PC-9 (cell line): Measurements from ENCODE around the gene FHAD1. TPM values are rescaled to one million over a fixed set of nuclear protein-coding genes. Genes with fewer than 3 reads are reported as not detected.

Source experiments
- BruUV-seq: library from RNA; stranded (reverse); fragments of 400-500 nt; replicated peaks from 2 replicates; lab custom pipeline; 2021; lab: Mats Ljungman, UMichigan
- CTCF ChIA-PET: fragments of 300-600 bp; sonication (Branson Sonifier 250); formaldehyde crosslinking; loops from one replicate; lab custom pipeline; 2022; ENCODE audit warnings: antibody characterized with exemption; lab: Charles Lee
- POLR2A ChIA-PET: fragments of 300-600 bp; sonication (Branson Sonifier 250); formaldehyde crosslinking; loops from one replicate; lab custom pipeline; 2022; ENCODE audit warnings: antibody characterized with exemption; ENCODE audit not compliant: unreplicated experiment; lab: Charles Lee
- DNase-seq, 2 experiments: peaks; one replicate each; pipeline versions ENCODE4 v3.0.0 to v3.0.0-alpha.2; 2015 to 2022; ENCODE audit warnings: mixed read lengths in 1 of 2
- H2AFZ ChIP-seq: fragments of 200-600 bp; sonication (generic); 2 replicates; pipeline ENCODE4 v1.8.1; 2017; ENCODE audit warnings: antibody characterized with exemption
- H3F3A ChIP-seq: fragments of 200-600 bp; sonication (generic); 2 replicates; pipeline ENCODE4 v1.8.1; 2017; ENCODE audit warnings: antibody characterized with exemption, mild to moderate bottlenecking, low read depth; ENCODE audit not compliant: insufficient read depth
- H3K27ac ChIP-seq: fragments of 200-600 bp; sonication (generic); 2 replicates; pipeline ENCODE4 v1.6.1; 2016; ENCODE audit warnings: mixed run types
- H3K27me3 ChIP-seq: fragments of 200-600 bp; sonication (generic); 2 replicates; pipeline ENCODE4 v1.6.1; 2016; ENCODE audit warnings: low read depth, mixed run types; ENCODE audit not compliant: insufficient read depth
- H3K36me3 ChIP-seq: fragments of 200-600 bp; sonication (generic); 2 replicates; pipeline ENCODE4 v1.6.1; 2016; ENCODE audit warnings: low read depth, mixed run types
- H3K4me1 ChIP-seq: fragments of 200-600 bp; sonication (generic); replicated peaks from 2 replicates; pipeline ENCODE4 v1.6.1; 2016; ENCODE audit warnings: mixed run types; ENCODE audit not compliant: insufficient read depth
- H3K4me2 ChIP-seq: fragments of 200-600 bp; sonication (generic); 2 replicates; pipeline ENCODE4 v1.6.1; 2017; ENCODE audit warnings: mixed run types
- H3K4me3 ChIP-seq: fragments of 200-600 bp; sonication (generic); 2 replicates; pipeline ENCODE4 v1.6.1; 2016; ENCODE audit warnings: mixed run types
- H3K79me2 ChIP-seq: fragments of 200-600 bp; sonication (generic); 2 replicates; pipeline ENCODE4 v1.6.1; 2017; ENCODE audit warnings: low read depth, mixed run types
- H3K9me2 ChIP-seq: fragments of 200-600 bp; sonication (generic); 2 replicates; pipeline ENCODE4 v1.8.1; 2017; ENCODE audit warnings: mild to moderate bottlenecking; ENCODE audit not compliant: insufficient read depth
- H3K9me3 ChIP-seq: fragments of 200-600 bp; sonication (generic); 2 replicates; pipeline ENCODE4 v1.8.1; 2016; ENCODE audit warnings: low read depth; ENCODE audit not compliant: insufficient read depth
- H4K20me1 ChIP-seq: fragments of 200-600 bp; sonication (generic); 2 replicates; pipeline ENCODE4 v1.8.1; 2017; ENCODE audit not compliant: insufficient read depth
- CTCF ChIP-seq: fragments of 200-600 bp; sonication (generic); conservative IDR thresholded peaks from 2 replicates; pipeline ENCODE4 v1.6.1; 2017; ENCODE audit warnings: mixed run types, antibody characterized with exemption, mild to moderate bottlenecking, moderate library complexity
- EZH2 ChIP-seq: fragments of 200-600 bp; sonication (generic); IDR thresholded peaks from 2 replicates; pipeline ENCODE4 v1.8.0; 2017; ENCODE audit warnings: antibody characterized with exemption, low read depth
- intact Hi-C: fragments of 100-400 bp; cut with micrococcal nuclease; formaldehyde crosslinking; loops from one replicate; pipeline ENCODE4 v1.10.0; 2022; ENCODE audit not compliant: unreplicated experiment
- total RNA-seq: library from RNA; stranded (reverse); gene quantifications from 2 replicates; pipeline ENCODE4 v1.2.3, GENCODE V29; 2021

FHAD1 gene
- total RNA-seq, 1 experiment from 2014 or later, result 6.9 TPM

- ChIA-PET CTCF (no interaction called here), POLR2A (interaction anchor here (0.6 kb wide), 1 partner anchor 81 kb away, joined by 6 read pairs; no protein-coding TSS in a partner anchor)
- no peak for DNase-seq
- Histone ChIP-seq H3F3A (peaks cover 62% of the 10 kb centered on the region), H3K4me2 (no peak overlapping the region), H3K36me3 (no peaks in the 10 kb centered on the region), H3K9me2 (no peaks in the 10 kb centered on the region), H3K27me3 (no peaks in the 10 kb centered on the region), H3K27ac (peak overlapping the region; percentile 80; the same call in 1 of the 2 replicates), H3K4me1 (peaks cover 73% of the 10 kb centered on the region), H3K79me2 (no peaks in the 10 kb centered on the region), H3K9me3 (no peaks in the 10 kb centered on the region), H3K4me3 (no peak overlapping the region), H4K20me1 (no peaks in the 10 kb centered on the region), H2AFZ (no peak overlapping the region)
- intact Hi-C loops, result no loop called here
- no peak for TF ChIP-seq EZH2
- TF ChIP-seq CTCF, result no peak
- BruUV-seq, result no TSS peak
These were observed 96.1 kb downstream of the FHAD1 start for GRCh38 chr1:15343099-15343498.

GRCh38 chr1:15343729-15344128 lies 96.7 kb downstream of the FHAD1 start:
- Histone ChIP-seq H3K9me3 (no peaks in the 10 kb centered on the region), H3K36me3 (no peaks in the 10 kb centered on the region), H3K4me2 (no peak overlapping the region), H3K79me2 (no peaks in the 10 kb centered on the region), H4K20me1 (no peaks in the 10 kb centered on the region), H3K4me3 (no peak overlapping the region), H2AFZ (no peak overlapping the region), H3K27me3 (no peaks in the 10 kb centered on the region), H3F3A (peaks cover 63% of the 10 kb centered on the region), H3K9me2 (no peaks in the 10 kb centered on the region), H3K4me1 (peaks cover 69% of the 10 kb centered on the region), H3K27ac (no peak overlapping the region)
- POLR2A ChIA-PET, result no interaction called here
- TF ChIP-seq CTCF (no peak), EZH2 (no peak)
- DNase-seq, result no peak
- intact Hi-C loops, result no loop called here
- CTCF ChIA-PET, result no interaction called here
- no TSS peak for BruUV-seq

- BruUV-seq, result no TSS peak
- H3K4me1 ChIP-seq, result peaks cover 64% of the 10 kb centered on the region
- CTCF ChIA-PET, result no interaction called here
These were observed 97.4 kb downstream of the FHAD1 start for GRCh38 chr1:15344380-15344779.

More at GRCh38 chr1:15344380-15344779, 97.4 kb downstream of the FHAD1 start:
- Histone ChIP-seq H3K4me2 (peak overlapping the region; percentile 68; the same call in 1 of the 2 replicates), H3K27me3 (no peaks in the 10 kb centered on the region), H3K4me3 (no peak overlapping the region), H3K9me2 (no peaks in the 10 kb centered on the region), H2AFZ (no peak overlapping the region), H3K79me2 (no peaks in the 10 kb centered on the region), H3K9me3 (no peaks in the 10 kb centered on the region), H4K20me1 (no peaks in the 10 kb centered on the region), H3K36me3 (no peaks in the 10 kb centered on the region), H3K27ac (peak overlapping the region; percentile 99), H3F3A (peaks cover 57% of the 10 kb centered on the region)
- POLR2A ChIA-PET, result no interaction called here
- DNase-seq, result no peak
- intact Hi-C loops, result no loop called here
- no peak for TF ChIP-seq EZH2
- no peak for TF ChIP-seq CTCF
